ENCODE results near the gene DNAJC5G. TPM values are rescaled to one million over a fixed set of nuclear protein-coding genes. Genes with fewer than 3 reads are reported as not detected.

The DNAJC5G gene
- total and polyA plus RNA-seq, 2 experiments from 2014 or later = not detected

- H2AFZ ChIP-seq = no peak overlapping the region
- H3K79me2 ChIP-seq (ENCODE audit: insufficient read depth) = no peaks in the 10 kb centered on the region
- WGBS, 2 experiments (ENCODE audit: low coverage in 1 of 2, low lambda C conversion rate in 2 of 2, missing lambda C conversion rate in 2 of 2) = 81 to 88% methylated on average over 5 of the region's 5 CpGs
- H3K4me3 ChIP-seq = no peak overlapping the region
- H3K9ac ChIP-seq = no peak overlapping the region
- no peaks in the 10 kb centered on the region for H4K20me1 ChIP-seq (ENCODE audit: insufficient read depth)
- H3K27me3 ChIP-seq (replicated peaks; ENCODE audit: insufficient read depth) = 0 out of 2 replicates have a peak, but pooled peaks cover 8% of the 10 kb centered on the region
- no peak overlapping the region for H3K27ac ChIP-seq
- TF ChIP-seq EZH2 (IDR thresholded peaks at IDR 0.05; ENCODE audit: insufficient read depth, poor library complexity, severe bottlenecking) (no peak), EZH2phosphoT487 (IDR thresholded peaks at IDR 0.05; ENCODE audit: insufficient read depth, low read depth) (no peak)
- DNase-seq = no peak
- H3K4me1 ChIP-seq (ENCODE audit: insufficient read depth) = peaks cover 13% of the 10 kb centered on the region
- H3K9me3 ChIP-seq (ENCODE audit: low read depth) = no peaks in the 10 kb centered on the region
- H3K9me2 ChIP-seq (ENCODE audit: insufficient read depth) = no peaks in the 10 kb centered on the region
- H3K36me3 ChIP-seq (ENCODE audit: low read depth) = no peaks in the 10 kb centered on the region
- H3F3A ChIP-seq (ENCODE audit: insufficient read depth) = peaks cover 22% of the 10 kb centered on the region
- in situ Hi-C loops (cut with MboI) = no loop called here
- H3K4me2 ChIP-seq (ENCODE audit: unreplicated experiment) = no peak overlapping the region
These were observed 15.3 kb downstream of the DNAJC5G start for GRCh38 chr2:27290549-27290948.

DNA sequence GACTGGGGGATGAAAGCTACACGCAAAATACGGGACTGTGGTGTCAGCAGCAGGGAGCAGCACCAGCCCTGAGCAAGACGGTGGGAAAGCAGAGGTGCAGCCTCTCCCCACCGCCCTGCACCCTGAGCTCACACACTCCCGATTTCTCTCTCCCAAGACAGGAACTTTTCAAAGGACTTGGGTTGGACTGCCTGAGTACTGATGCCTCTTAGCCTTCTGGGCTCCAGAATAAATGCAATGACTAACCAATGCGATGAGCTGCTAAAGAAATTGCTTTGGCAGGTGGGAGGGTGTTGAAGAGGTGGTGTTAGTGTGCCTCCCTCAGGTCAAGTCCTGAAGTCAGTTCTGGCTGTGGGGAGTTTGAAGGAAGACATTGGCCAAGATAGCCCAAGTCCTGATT lies 16.6 kb downstream of the DNAJC5G start:
- no peak overlapping the region for H3K4me3 ChIP-seq
- WGBS, 2 experiments (ENCODE audit: low coverage in 1 of 2, low lambda C conversion rate in 2 of 2, missing lambda C conversion rate in 2 of 2) = 46 to 52% methylated on average over 6 of the region's 6 CpGs
- in situ Hi-C loops (cut with MboI) = no loop called here

DNA sequence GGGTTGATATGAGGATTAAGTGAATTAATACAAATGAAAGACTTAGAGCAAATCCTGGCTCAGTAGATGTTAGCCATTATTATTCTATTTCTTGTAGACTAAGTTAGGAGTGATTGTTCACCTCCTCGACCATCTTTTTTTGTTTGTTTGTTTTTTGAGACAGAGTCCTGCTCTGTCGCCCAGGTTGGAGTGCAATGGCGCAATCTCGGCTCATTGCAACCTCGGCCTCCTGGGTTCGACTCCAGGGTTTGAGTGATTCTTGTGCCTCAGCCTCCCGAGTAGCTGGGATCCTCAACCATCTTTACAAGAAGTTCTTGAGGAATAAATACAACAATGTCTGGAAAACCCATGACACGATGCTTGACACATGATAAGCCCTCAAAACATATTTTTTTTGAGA lies 19.7 kb downstream of the DNAJC5G start:
- no peak for DNase-seq
- Histone ChIP-seq H3K36me3 (ENCODE audit: low read depth) (no peaks in the 10 kb centered on the region), H3K4me2 (ENCODE audit: unreplicated experiment) (no peak overlapping the region), H3K9me2 (ENCODE audit: insufficient read depth) (no peaks in the 10 kb centered on the region), H3K79me2 (ENCODE audit: insufficient read depth) (no peaks in the 10 kb centered on the region), H3K27ac (no peak overlapping the region), H2AFZ (no peak overlapping the region), H3F3A (ENCODE audit: insufficient read depth) (peaks cover 22% of the 10 kb centered on the region), H3K9ac (no peak overlapping the region), H3K4me1 (ENCODE audit: insufficient read depth) (peaks cover 13% of the 10 kb centered on the region), H3K27me3 (replicated peaks; ENCODE audit: insufficient read depth) (0 out of 2 replicates have a peak, but pooled peaks cover 3% of the 10 kb centered on the region), H3K4me3 (no peak overlapping the region), H3K9me3 (ENCODE audit: low read depth) (no peaks in the 10 kb centered on the region), H4K20me1 (ENCODE audit: insufficient read depth) (no peaks in the 10 kb centered on the region)
- in situ Hi-C loops (cut with MboI) = no loop called here
- TF ChIP-seq EZH2 (IDR thresholded peaks at IDR 0.05; ENCODE audit: insufficient read depth, poor library complexity, severe bottlenecking) = no peak
- no peak for TF ChIP-seq EZH2phosphoT487 (IDR thresholded peaks at IDR 0.05; ENCODE audit: insufficient read depth, low read depth)
- 72 to 79% methylated on average over 8 of the region's 8 CpGs for WGBS, 2 experiments (ENCODE audit: low coverage in 1 of 2, low lambda C conversion rate in 2 of 2, missing lambda C conversion rate in 2 of 2)

More for the DNA sequence above, 16.6 kb downstream of the DNAJC5G start:
- Histone ChIP-seq H3K79me2 (ENCODE audit: insufficient read depth) (no peaks in the 10 kb centered on the region), H3K9me3 (ENCODE audit: low read depth) (no peaks in the 10 kb centered on the region), H3K4me2 (ENCODE audit: unreplicated experiment) (no peak overlapping the region), H3K9ac (no peak overlapping the region), H3K27ac (no peak overlapping the region), H4K20me1 (ENCODE audit: insufficient read depth) (no peaks in the 10 kb centered on the region), H3K36me3 (ENCODE audit: low read depth) (no peaks in the 10 kb centered on the region), H2AFZ (no peak overlapping the region), H3K27me3 (replicated peaks; ENCODE audit: insufficient read depth) (no peaks in the 10 kb centered on the region), H3F3A (ENCODE audit: insufficient read depth) (peaks cover 22% of the 10 kb centered on the region), H3K4me1 (ENCODE audit: insufficient read depth) (peaks cover 13% of the 10 kb centered on the region), H3K9me2 (ENCODE audit: insufficient read depth) (no peaks in the 10 kb centered on the region)
- TF ChIP-seq EZH2 (IDR thresholded peaks at IDR 0.05; ENCODE audit: insufficient read depth, poor library complexity, severe bottlenecking) (no peak), EZH2phosphoT487 (IDR thresholded peaks at IDR 0.05; ENCODE audit: insufficient read depth, low read depth) (no peak)
- DNase-seq = no peak

GRCh38 chr2:27296481-27296880 lies 21.2 kb downstream of the DNAJC5G start:
- H3K4me2 ChIP-seq (ENCODE audit: unreplicated experiment) = no peak overlapping the region
- H4K20me1 ChIP-seq (ENCODE audit: insufficient read depth) = no peaks in the 10 kb centered on the region
- no peak for TF ChIP-seq EZH2 (IDR thresholded peaks at IDR 0.05; ENCODE audit: insufficient read depth, poor library complexity, severe bottlenecking)
- TF ChIP-seq EZH2phosphoT487 (IDR thresholded peaks at IDR 0.05; ENCODE audit: insufficient read depth, low read depth) = no peak
- H3K36me3 ChIP-seq (ENCODE audit: low read depth) = no peaks in the 10 kb centered on the region
- DNase-seq = peak; percentile 47
- H3F3A ChIP-seq (ENCODE audit: insufficient read depth) = peaks cover 22% of the 10 kb centered on the region
- H3K4me3 ChIP-seq = no peak overlapping the region
- H3K4me1 ChIP-seq (ENCODE audit: insufficient read depth) = peaks cover 13% of the 10 kb centered on the region
- H3K9me2 ChIP-seq (ENCODE audit: insufficient read depth) = no peaks in the 10 kb centered on the region
- H3K9me3 ChIP-seq (ENCODE audit: low read depth) = no peaks in the 10 kb centered on the region
- H3K27me3 ChIP-seq (replicated peaks; ENCODE audit: insufficient read depth) = 0 out of 2 replicates have a peak, but pooled peaks cover 3% of the 10 kb centered on the region
- WGBS, 2 experiments (ENCODE audit: low coverage in 1 of 2, low lambda C conversion rate in 2 of 2, missing lambda C conversion rate in 2 of 2) = 3 to 5% methylated on average over 4 of the region's 4 CpGs
- in situ Hi-C loops (cut with MboI) = no loop called here
- H3K79me2 ChIP-seq (ENCODE audit: insufficient read depth) = no peaks in the 10 kb centered on the region
- H3K9ac ChIP-seq = no peak overlapping the region
- H2AFZ ChIP-seq = no peak overlapping the region
- H3K27ac ChIP-seq = no peak overlapping the region

DNA sequence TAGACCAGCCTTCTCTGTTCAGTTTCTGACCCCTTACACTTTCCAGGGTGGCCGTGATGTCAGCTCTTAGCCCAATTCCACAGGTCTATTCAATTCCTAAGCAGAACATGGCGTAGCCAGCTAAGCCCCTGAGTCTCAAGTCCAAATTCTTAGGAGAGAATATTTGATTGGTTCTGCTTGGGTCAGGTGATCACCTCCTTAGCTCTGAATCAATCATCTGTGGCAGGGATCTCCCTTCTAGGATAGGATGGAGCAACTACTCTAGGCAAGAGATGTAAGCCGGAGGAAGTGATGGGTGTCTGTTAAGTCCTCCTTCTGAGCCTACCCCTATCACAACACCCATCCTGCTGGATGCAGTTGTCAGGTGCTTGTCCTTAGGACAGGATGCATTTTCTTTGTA lies 22.0 kb downstream of the DNAJC5G start:
- no peak overlapping the region for H3K9ac ChIP-seq

More for the DNA sequence above, 22.0 kb downstream of the DNAJC5G start:
- no peak for DNase-seq
- no peak for TF ChIP-seq EZH2phosphoT487 (IDR thresholded peaks at IDR 0.05; ENCODE audit: insufficient read depth, low read depth)
- TF ChIP-seq EZH2 (IDR thresholded peaks at IDR 0.05; ENCODE audit: insufficient read depth, poor library complexity, severe bottlenecking) = no peak
- Histone ChIP-seq H2AFZ (no peak overlapping the region), H3K9me2 (ENCODE audit: insufficient read depth) (no peaks in the 10 kb centered on the region), H3F3A (ENCODE audit: insufficient read depth) (peaks cover 22% of the 10 kb centered on the region), H3K4me1 (ENCODE audit: insufficient read depth) (peaks cover 13% of the 10 kb centered on the region), H4K20me1 (ENCODE audit: insufficient read depth) (no peaks in the 10 kb centered on the region), H3K4me2 (ENCODE audit: unreplicated experiment) (no peak overlapping the region), H3K79me2 (ENCODE audit: insufficient read depth) (no peaks in the 10 kb centered on the region), H3K9me3 (ENCODE audit: low read depth) (no peaks in the 10 kb centered on the region), H3K27ac (no peak overlapping the region), H3K27me3 (replicated peaks; ENCODE audit: insufficient read depth) (0 out of 2 replicates have a peak, but pooled peaks cover 3% of the 10 kb centered on the region), H3K36me3 (ENCODE audit: low read depth) (no peaks in the 10 kb centered on the region), H3K4me3 (no peak overlapping the region)
- in situ Hi-C loops (cut with MboI) = no loop called here
- WGBS, 2 experiments (ENCODE audit: low coverage in 1 of 2, low lambda C conversion rate in 2 of 2, missing lambda C conversion rate in 2 of 2) = 52 to 54% methylated on average over 3 of the region's 3 CpGs

All from GM23248 (cell line).